Adrenal gland (tissue), 5 donors: Measurements from ENCODE around the gene NFIB.

Source experiments
- POLR2A ChIP-seq, 2 donors: fragments of 450-650 bp; IDR thresholded peaks; one replicate each; pipeline ENCODE4 v1.6.1; 2017; ENCODE audit warnings: antibody characterized with exemption in 2 of 2, mild to moderate bottlenecking in 2 of 2, moderate library complexity in 1 of 2
- TF ChIP-seq, protein P1 (sequence below), 6 experiments: fragments of 450-650 bp in 4 of 6; fragments of 200-600 bp in 2 of 6; sonication (generic) in 1 of 6; IDR thresholded peaks; 1 replicate in 5 of 6; 2 replicates in 1 of 6; pipeline versions ENCODE4 v1.5.1 to v1.8.0; 2016 to 2021; ENCODE audit warnings: antibody characterized with exemption in 6 of 6, mild to moderate bottlenecking in 2 of 6, moderate library complexity in 1 of 6
- donor health status: DM: no; HTN: no; CAD: no.

DNA sequence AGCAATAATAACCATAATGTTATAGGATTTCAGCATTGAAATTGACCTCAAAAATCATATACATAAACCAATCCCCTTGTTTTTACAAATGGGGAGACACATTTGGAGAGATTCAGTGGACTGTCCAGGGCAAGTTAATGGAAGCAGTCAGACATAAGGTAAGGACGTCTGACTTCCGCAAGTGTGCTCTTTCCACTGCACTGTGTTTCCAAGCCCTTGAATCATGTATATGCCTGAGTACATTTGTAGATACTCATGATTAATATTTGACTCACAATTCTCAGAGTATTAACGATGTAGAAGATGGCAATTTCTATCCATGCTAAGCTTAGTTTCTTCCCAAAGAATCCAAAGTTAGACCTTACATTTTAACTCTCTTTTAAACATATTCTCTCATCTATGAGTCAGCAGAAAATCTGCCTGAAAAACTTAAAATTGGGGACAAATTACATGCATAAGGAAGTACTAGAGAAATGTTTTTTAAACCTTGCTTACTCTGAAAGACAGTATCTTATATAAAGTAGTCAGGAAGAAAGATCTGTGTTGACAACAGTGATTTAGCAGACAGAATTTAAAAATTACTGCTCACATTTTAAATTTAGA lies 165.3 kb downstream of the NFIB start:
- TF ChIP-seq, protein P1, sequence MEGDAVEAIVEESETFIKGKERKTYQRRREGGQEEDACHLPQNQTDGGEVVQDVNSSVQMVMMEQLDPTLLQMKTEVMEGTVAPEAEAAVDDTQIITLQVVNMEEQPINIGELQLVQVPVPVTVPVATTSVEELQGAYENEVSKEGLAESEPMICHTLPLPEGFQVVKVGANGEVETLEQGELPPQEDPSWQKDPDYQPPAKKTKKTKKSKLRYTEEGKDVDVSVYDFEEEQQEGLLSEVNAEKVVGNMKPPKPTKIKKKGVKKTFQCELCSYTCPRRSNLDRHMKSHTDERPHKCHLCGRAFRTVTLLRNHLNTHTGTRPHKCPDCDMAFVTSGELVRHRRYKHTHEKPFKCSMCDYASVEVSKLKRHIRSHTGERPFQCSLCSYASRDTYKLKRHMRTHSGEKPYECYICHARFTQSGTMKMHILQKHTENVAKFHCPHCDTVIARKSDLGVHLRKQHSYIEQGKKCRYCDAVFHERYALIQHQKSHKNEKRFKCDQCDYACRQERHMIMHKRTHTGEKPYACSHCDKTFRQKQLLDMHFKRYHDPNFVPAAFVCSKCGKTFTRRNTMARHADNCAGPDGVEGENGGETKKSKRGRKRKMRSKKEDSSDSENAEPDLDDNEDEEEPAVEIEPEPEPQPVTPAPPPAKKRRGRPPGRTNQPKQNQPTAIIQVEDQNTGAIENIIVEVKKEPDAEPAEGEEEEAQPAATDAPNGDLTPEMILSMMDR (IDR thresholded peaks at IDR 0.05) = no peak
- TF ChIP-seq POLR2A (IDR thresholded peaks at IDR 0.05) = no peak
